Activated CD8-positive, alpha-beta T cell treated with anti-CD3 and anti-CD28 coated beads, Interleukin-2, amount 10 ng/mL, durations not matched to agents 7 days and 5 days (primary cell): ENCODE measurements around the gene ZEB1. TPM values are rescaled to one million over a fixed set of nuclear protein-coding genes. Genes with fewer than 3 reads are reported as not detected.

Experiments
- ATAC-seq: fragments of 150-1000 bp; cut with Tn5 transposase; one replicate; pipeline ENCODE4 v1.10.0; 2021; ENCODE audit warnings: moderate library complexity
- CTCF ChIA-PET: fragments of 350-600 bp; sonication (Branson Sonifier 250); formaldehyde crosslinking; loops from one replicate; lab custom pipeline; 2021; ENCODE audit warnings: antibody characterized with exemption; lab: Charles Lee
- POLR2A ChIA-PET: fragments of 350-600 bp; sonication (Branson Sonifier 250); formaldehyde crosslinking; loops from one replicate; lab custom pipeline; 2021; ENCODE audit warnings: antibody characterized with exemption; lab: Charles Lee
- DNase-seq: peaks from one replicate; pipeline ENCODE4 v3.0.0-alpha.2; 2020
- H3K27ac Mint-ChIP-seq: one replicate; pipeline ENCODE4 v1.8.0; 2021; ENCODE audit warnings: mild to moderate bottlenecking, mixed read lengths
- H3K27me3 Mint-ChIP-seq: one replicate; pipeline ENCODE4 v1.8.0; 2021; ENCODE audit warnings: low read depth, mixed read lengths
- H3K36me3 Mint-ChIP-seq: one replicate; pipeline ENCODE4 v1.8.0; 2021; ENCODE audit warnings: low read depth, mixed read lengths
- H3K4me1 Mint-ChIP-seq: one replicate; pipeline ENCODE4 v1.8.0; 2021; ENCODE audit warnings: low read depth, mixed read lengths
- H3K4me3 Mint-ChIP-seq: one replicate; pipeline ENCODE4 v1.8.0; 2021; ENCODE audit warnings: mild to moderate bottlenecking, mixed read lengths
- H3K9me3 Mint-ChIP-seq: one replicate; pipeline ENCODE4 v1.8.0; 2022; ENCODE audit warnings: mixed read lengths; ENCODE audit not compliant: insufficient read depth
- total RNA-seq, 2 experiments: library from RNA; stranded (reverse); gene quantifications; one replicate each; pipeline ENCODE4 v1.2.3, GENCODE V29; 2021

Gene ZEB1
- total RNA-seq, 2 experiments from 2014 or later, result 38.3 to 39.3 TPM

GRCh38 chr10:31578181-31578852 lies 259.3 kb downstream of the ZEB1 start:
- no peak overlapping the region for H3K4me3 Mint-ChIP-seq
- H3K9me3 Mint-ChIP-seq, result no peaks in the 10 kb centered on the region
- no peaks in the 10 kb centered on the region for H3K4me1 Mint-ChIP-seq
- ATAC-seq (no peak), DNase-seq (no peak)
- H3K36me3 Mint-ChIP-seq, result no peaks in the 10 kb centered on the region
- ChIA-PET POLR2A (no interaction called here), CTCF (no interaction called here)
- H3K27ac Mint-ChIP-seq, result no peak overlapping the region
- peaks cover 4% of the 10 kb centered on the region for H3K27me3 Mint-ChIP-seq

DNA sequence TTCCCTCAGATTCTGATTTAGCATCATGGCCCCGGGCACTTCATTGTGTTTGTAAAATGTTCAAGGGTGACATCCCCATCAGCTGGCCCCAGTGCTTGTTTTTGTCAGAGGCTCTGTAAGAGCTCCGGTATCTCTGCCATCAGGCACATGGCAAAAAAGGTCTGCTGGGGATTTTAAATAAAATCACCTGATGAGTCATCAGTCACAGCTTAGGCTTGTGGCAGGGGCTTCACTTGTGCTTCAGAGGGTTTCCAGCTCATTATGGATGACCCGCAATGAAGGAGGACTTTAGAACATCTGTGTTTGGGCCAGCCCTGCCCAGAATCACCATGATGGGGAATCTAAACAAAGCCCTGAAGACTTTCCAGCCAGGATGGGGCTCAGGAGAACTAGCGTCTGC lies 259.9 kb downstream of the ZEB1 start:
- H3K9me3 Mint-ChIP-seq, result no peaks in the 10 kb centered on the region
- H3K4me3 Mint-ChIP-seq, result no peak overlapping the region
- H3K36me3 Mint-ChIP-seq, result no peaks in the 10 kb centered on the region
- peaks cover 4% of the 10 kb centered on the region for H3K27me3 Mint-ChIP-seq
- ChIA-PET POLR2A (no interaction called here), CTCF (no interaction called here)
- ATAC-seq (no peak), DNase-seq (no peak)
- H3K4me1 Mint-ChIP-seq, result no peaks in the 10 kb centered on the region
- no peak overlapping the region for H3K27ac Mint-ChIP-seq
